HEK293 (cell line): Measurements from ENCODE around the gene APOBEC4.

Experiments used
- CTCF ChIA-PET: fragments of 350-600 bp; formaldehyde crosslinking; extraction: SDS; loops from one replicate; lab custom pipeline; 2021; ENCODE audit warnings: antibody characterized with exemption; lab: Yijun Ruan, JAX
- POLR2A ChIA-PET: fragments of 300-600 bp; formaldehyde crosslinking; extraction: SDS; loops from one replicate; lab custom pipeline; 2020; ENCODE audit warnings: antibody characterized with exemption, inconsistent platforms; lab: Yijun Ruan, JAX
- H3K27ac ChIP-seq: fragments of 200-500 bp; sonication (Bioruptor generic); 2 replicates; pipeline ENCODE4 v1.5.1; 2014; ENCODE audit warnings: low read depth, low read length, control low read depth, inconsistent platforms; ENCODE audit errors: extremely low read depth
- H3K36me3 ChIP-seq, 2 experiments: fragments of 200-500 bp in 1 of 2; sonication (Bioruptor generic) in 1 of 2; 1 replicate in 1 of 2; 2 replicates in 1 of 2; pipeline ENCODE4 v1.5.1; 2014 to 2017; ENCODE audit warnings: inconsistent platforms in 2 of 2, low read length in 2 of 2; ENCODE audit not compliant: control insufficient read depth in 2 of 2, insufficient read depth in 1 of 2
- H3K4me1 ChIP-seq: fragments of 200-500 bp; sonication (Bioruptor generic); 2 replicates; pipeline ENCODE4 v1.5.1; 2014; ENCODE audit warnings: mild to moderate bottlenecking, low read length, inconsistent platforms; ENCODE audit not compliant: control insufficient read depth, insufficient read depth
- H3K4me3 ChIP-seq: 2 replicates; pipeline ENCODE4 v1.5.1; 2011; ENCODE audit warnings: low read depth, mild to moderate bottlenecking, control low read depth, low read length, moderate library complexity
- H3K9me3 ChIP-seq: fragments of 200-500 bp; sonication (Bioruptor generic); 2 replicates; pipeline ENCODE4 v1.5.1; 2014; ENCODE audit warnings: low read depth, low read length, inconsistent platforms; ENCODE audit not compliant: control insufficient read depth, insufficient read depth
- FEZF1 ChIP-seq: fragments of 450-650 bp; formaldehyde crosslinking; IDR thresholded peaks from 2 replicates; pipeline ENCODE4 v1.5.1; 2016; ENCODE audit warnings: missing biosample characterization, missing genetic modification characterization
- GLIS1 ChIP-seq: fragments of 450-650 bp; formaldehyde crosslinking; IDR thresholded peaks from 2 replicates; pipeline ENCODE4 v1.5.1; 2016; ENCODE audit warnings: missing biosample characterization, missing genetic modification characterization
- OVOL3 ChIP-seq: fragments of 450-650 bp; formaldehyde crosslinking; IDR thresholded peaks from 2 replicates; pipeline ENCODE4 v1.5.1; 2016; ENCODE audit warnings: missing biosample characterization, missing genetic modification characterization
- PRDM2 ChIP-seq: fragments of 450-650 bp; formaldehyde crosslinking; IDR thresholded peaks from 2 replicates; pipeline ENCODE4 v1.5.1; 2016; ENCODE audit warnings: missing biosample characterization, missing genetic modification characterization, borderline replicate concordance
- SCRT2 ChIP-seq: fragments of 450-650 bp; formaldehyde crosslinking; IDR thresholded peaks from 2 replicates; pipeline ENCODE4 v1.5.1; 2016; ENCODE audit warnings: missing biosample characterization, missing genetic modification characterization
- SP2 ChIP-seq: fragments of 450-650 bp; formaldehyde crosslinking; IDR thresholded peaks from 2 replicates; pipeline ENCODE4 v1.5.1; 2016; ENCODE audit warnings: missing biosample characterization, missing genetic modification characterization
- ZBTB48 ChIP-seq: fragments of 450-650 bp; formaldehyde crosslinking; IDR thresholded peaks from 2 replicates; pipeline ENCODE4 v1.5.1; 2016; ENCODE audit warnings: missing biosample characterization, missing genetic modification characterization
- ZNF223 ChIP-seq: fragments of 450-650 bp; formaldehyde crosslinking; IDR thresholded peaks from 2 replicates; pipeline ENCODE4 v1.5.1; 2016; ENCODE audit warnings: missing biosample characterization, missing genetic modification characterization
- ZNF350 ChIP-seq: fragments of 450-650 bp; formaldehyde crosslinking; IDR thresholded peaks from 2 replicates; pipeline ENCODE4 v1.5.0; 2017; ENCODE audit warnings: missing biosample characterization, mild to moderate bottlenecking, missing genetic modification characterization
- ZNF561 ChIP-seq: fragments of 450-650 bp; IDR thresholded peaks from 2 replicates; pipeline ENCODE4 v1.5.1; 2018; ENCODE audit warnings: missing biosample characterization, missing genetic modification characterization, borderline replicate concordance
- ZNF664 ChIP-seq: fragments of 450-650 bp; formaldehyde crosslinking; IDR thresholded peaks from 2 replicates; pipeline ENCODE4 v1.5.1; 2016; ENCODE audit warnings: missing biosample characterization, missing genetic modification characterization
- ZNF707 ChIP-seq: fragments of 450-650 bp; formaldehyde crosslinking; IDR thresholded peaks from 2 replicates; pipeline ENCODE4 v1.5.1; 2016; ENCODE audit warnings: missing biosample characterization, missing genetic modification characterization
- ZNF76 ChIP-seq: fragments of 450-650 bp; formaldehyde crosslinking; IDR thresholded peaks from 2 replicates; pipeline ENCODE4; 2016; ENCODE audit warnings: low read depth, missing biosample characterization, missing genetic modification characterization, borderline replicate concordance
- TF ChIP-seq, protein P1 (sequence below): fragments of 450-650 bp; formaldehyde crosslinking; IDR thresholded peaks from 2 replicates; pipeline ENCODE4 v1.5.1; 2016; ENCODE audit warnings: missing biosample characterization, missing genetic modification characterization, low read depth

APOBEC4 gene

DNA sequence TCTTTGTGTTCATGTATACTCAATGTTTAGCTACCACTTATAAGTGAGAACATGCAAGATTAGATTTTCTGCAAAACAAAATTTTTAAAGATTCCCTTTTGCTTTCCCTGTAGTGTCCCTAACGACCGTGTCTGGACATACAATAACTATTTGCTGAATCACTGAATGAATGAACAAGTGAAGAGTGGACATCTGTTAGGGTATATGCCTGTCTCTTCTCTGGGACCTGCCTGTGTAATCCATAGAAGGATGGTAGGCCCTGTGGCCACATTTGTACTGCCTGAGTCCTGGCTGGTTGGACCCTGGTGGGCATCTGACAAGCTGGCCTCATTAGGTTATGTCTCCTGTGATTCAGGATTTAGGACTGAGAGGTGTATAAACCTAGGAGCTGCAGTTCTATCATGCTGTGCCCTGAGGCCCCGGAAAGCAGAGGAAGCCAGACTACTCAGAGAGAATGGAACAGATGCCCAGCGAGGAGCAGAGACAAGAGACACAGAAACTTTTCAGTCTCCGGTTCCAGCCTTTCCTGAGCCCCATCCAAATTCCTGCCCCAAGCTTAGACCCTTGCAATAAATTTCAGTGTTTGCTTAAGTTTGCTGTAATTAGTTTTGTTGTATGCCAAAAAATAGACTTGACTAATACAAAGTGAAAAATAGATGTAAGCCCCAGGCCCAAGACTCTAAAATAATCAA lies 55.3 kb downstream of the APOBEC4 start (continued):
- TF ChIP-seq, protein P1, sequence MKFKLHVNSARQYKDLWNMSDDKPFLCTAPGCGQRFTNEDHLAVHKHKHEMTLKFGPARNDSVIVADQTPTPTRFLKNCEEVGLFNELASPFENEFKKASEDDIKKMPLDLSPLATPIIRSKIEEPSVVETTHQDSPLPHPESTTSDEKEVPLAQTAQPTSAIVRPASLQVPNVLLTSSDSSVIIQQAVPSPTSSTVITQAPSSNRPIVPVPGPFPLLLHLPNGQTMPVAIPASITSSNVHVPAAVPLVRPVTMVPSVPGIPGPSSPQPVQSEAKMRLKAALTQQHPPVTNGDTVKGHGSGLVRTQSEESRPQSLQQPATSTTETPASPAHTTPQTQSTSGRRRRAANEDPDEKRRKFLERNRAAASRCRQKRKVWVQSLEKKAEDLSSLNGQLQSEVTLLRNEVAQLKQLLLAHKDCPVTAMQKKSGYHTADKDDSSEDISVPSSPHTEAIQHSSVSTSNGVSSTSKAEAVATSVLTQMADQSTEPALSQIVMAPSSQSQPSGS (tag by site-specific recombination), result no peak
- TF ChIP-seq ZNF223 (tag by site-specific recombination) (no peak), ZNF561 (tag by site-specific recombination) (no peak), ZNF664 (tag by site-specific recombination) (no peak), OVOL3 (tag by site-specific recombination) (no peak), ZNF707 (no peak)

- CTCF ChIA-PET, result no interaction called here
- TF ChIP-seq ZBTB48 (no peak), SCRT2 (tag by site-specific recombination) (no peak), PRDM2 (no peak), FEZF1 (tag by site-specific recombination) (no peak), SP2 (tag by site-specific recombination) (no peak), GLIS1 (tag by site-specific recombination) (no peak), ZNF350 (tag by site-specific recombination) (no peak), ZNF76 (tag by site-specific recombination) (no peak)
- TF ChIP-seq, all 188 proteins: peak for 0
- no peak overlapping the region for H3K4me3 ChIP-seq
- no peaks in the 10 kb centered on the region for H3K4me1 ChIP-seq
- POLR2A ChIA-PET, result no interaction called here
- H3K27ac ChIP-seq, result no peak overlapping the region
- H3K36me3 ChIP-seq, result no peaks in the 10 kb centered on the region
- H3K9me3 ChIP-seq, result no peaks in the 10 kb centered on the region
Measured at GRCh38 chr1:183596500-183596899, 56.6 kb downstream of the APOBEC4 start.
